Kidney epithelial cell (primary cell): Measurements from ENCODE around the gene SKIDA1. TPM values are rescaled to one million over a fixed set of nuclear protein-coding genes. Genes with fewer than 3 reads are reported as not detected.

Experiments
- DNase-seq: peaks from one replicate; pipeline ENCODE4 v3.0.0-alpha.2; 2010; ENCODE audit warnings: low read depth
- H3K27me3 ChIP-seq: 2 replicates; pipeline ENCODE4 v1.6.0; 2011; ENCODE audit warnings: low read length; ENCODE audit not compliant: control insufficient read depth, insufficient read depth
- H3K36me3 ChIP-seq: 2 replicates; pipeline ENCODE4 v1.5.1; 2011; ENCODE audit warnings: low read length; ENCODE audit not compliant: control insufficient read depth, insufficient read depth
- H3K4me3 ChIP-seq: 2 replicates; pipeline ENCODE4 v1.5.1; 2011; ENCODE audit warnings: low read depth, mild to moderate bottlenecking, control low read depth, low read length
- CTCF ChIP-seq: IDR thresholded peaks from 2 replicates; pipeline ENCODE4 v1.5.1; 2011; ENCODE audit warnings: mild to moderate bottlenecking, moderate library complexity, low read length, control low read depth, inconsistent platforms; ENCODE audit not compliant: insufficient read depth, poor library complexity, severe bottlenecking
- total RNA-seq: library from RNA; depleted of rRNA; stranded (reverse); fragments of >200 nt; gene quantifications from 2 replicates; pipeline ENCODE4 v1.2.3, GENCODE V29; 2015

The SKIDA1 gene
- total RNA-seq, 1 donor from 2014 or later = 1.5 TPM

GRCh38 chr10:21534280-21534586 lies 8.8 kb upstream of the SKIDA1 start:
- no peaks in the 10 kb centered on the region for H3K27me3 ChIP-seq
- DNase-seq = no peak
- H3K36me3 ChIP-seq = no peaks in the 10 kb centered on the region
- peak overlapping the region; percentile 84 for H3K4me3 ChIP-seq
- no peak for TF ChIP-seq CTCF

- peak; percentile 69 for DNase-seq
- no peaks in the 10 kb centered on the region for H3K27me3 ChIP-seq
- TF ChIP-seq CTCF = no peak
- peak within 1 kb of the TSS; percentile 84 for H3K4me3 ChIP-seq
- no peaks in the 10 kb centered on the region for H3K36me3 ChIP-seq
These were observed 8.2 kb upstream of the SKIDA1 start, which contains the start of gene MLLT10 for GRCh38 chr10:21533467-21534279. Gene MLLT10 (plus strand): TSS chr10:21534232. CDS start chr10:21534645, 413 bp downstream.

- no peak for TF ChIP-seq CTCF
- no peak for DNase-seq
- peak overlapping the region; percentile 84 for H3K4me3 ChIP-seq
- H3K36me3 ChIP-seq = no peaks in the 10 kb centered on the region
- H3K27me3 ChIP-seq = no peaks in the 10 kb centered on the region
These were observed 7.4 kb upstream of the SKIDA1 start for GRCh38 chr10:21532694-21533466.

GRCh38 chr10:21531164-21531563 lies 5.7 kb upstream of the SKIDA1 start:
- no peak for TF ChIP-seq CTCF
- no peak for DNase-seq
- no peaks in the 10 kb centered on the region for H3K27me3 ChIP-seq
- no peaks in the 10 kb centered on the region for H3K36me3 ChIP-seq
- H3K4me3 ChIP-seq = no peak overlapping the region

- H3K36me3 ChIP-seq = no peaks in the 10 kb centered on the region
- no peak overlapping the region for H3K4me3 ChIP-seq
- no peak for TF ChIP-seq CTCF
- no peak for DNase-seq
- no peaks in the 10 kb centered on the region for H3K27me3 ChIP-seq
These were observed 5.2 kb upstream of the SKIDA1 start for GRCh38 chr10:21530641-21531040.

- no peaks in the 10 kb centered on the region for H3K36me3 ChIP-seq
- no peak for TF ChIP-seq CTCF
- no peak overlapping the region for H3K4me3 ChIP-seq
These were observed 4.7 kb upstream of the SKIDA1 start for GRCh38 chr10:21530168-21530567.

More at GRCh38 chr10:21530168-21530567, 4.7 kb upstream of the SKIDA1 start:
- DNase-seq = no peak
- H3K27me3 ChIP-seq = no peaks in the 10 kb centered on the region
